HepG2 (cell line): ENCODE measurements around the gene GNG7. TPM values are rescaled to one million over a fixed set of nuclear protein-coding genes. Genes with fewer than 3 reads are reported as not detected.

Experiments
- CAMTA2 ChIP-seq: sonication (generic); formaldehyde crosslinking; IDR thresholded peaks from 2 replicates; pipeline ENCODE4 v1.4.0; 2020; ENCODE audit warnings: mild to moderate bottlenecking, missing genetic modification reagents, borderline replicate concordance
- ERF ChIP-seq: IDR thresholded peaks from 2 replicates; pipeline ENCODE4 v1.6.1; 2018; ENCODE audit warnings: missing biosample characterization, missing genetic modification reagents
- ETV6 ChIP-seq: sonication (generic); formaldehyde crosslinking; conservative IDR thresholded peaks from 2 replicates; pipeline ENCODE4 v1.4.0; 2020; ENCODE audit warnings: missing genetic modification reagents
- GPN1 ChIP-seq: sonication (generic); formaldehyde crosslinking; IDR thresholded peaks from 2 replicates; pipeline ENCODE4 v1.5.1; 2020; ENCODE audit warnings: missing genetic modification reagents, borderline replicate concordance
- IRF2 ChIP-seq: IDR thresholded peaks from 2 replicates; pipeline ENCODE4 v1.6.1; 2018; ENCODE audit warnings: missing genetic modification reagents, missing compliant biosample characterization
- MIXL1 ChIP-seq: IDR thresholded peaks from 2 replicates; pipeline ENCODE4 v1.6.1; 2016
- PAF1 ChIP-seq: IDR thresholded peaks from 2 replicates; pipeline ENCODE4 v1.6.1; 2016; ENCODE audit warnings: missing genetic modification reagents, missing compliant biosample characterization
- PATZ1 ChIP-seq: sonication (generic); formaldehyde crosslinking; IDR thresholded peaks from 2 replicates; pipeline ENCODE4 v1.4.0; 2020; ENCODE audit warnings: missing genetic modification reagents
- SAFB2 ChIP-seq: sonication (generic); formaldehyde crosslinking; IDR thresholded peaks from 2 replicates; pipeline ENCODE4 v1.5.1; 2020; ENCODE audit warnings: missing genetic modification reagents, low read depth, mild to moderate bottlenecking, borderline replicate concordance
- SNAPC5 ChIP-seq: sonication (generic); formaldehyde crosslinking; IDR thresholded peaks from 2 replicates; pipeline ENCODE4 v1.8.1; 2023; ENCODE audit warnings: mild to moderate bottlenecking, missing genetic modification reagents, borderline replicate concordance
- ZBTB4 ChIP-seq: sonication (generic); formaldehyde crosslinking; IDR thresholded peaks from 2 replicates; pipeline ENCODE4 v1.4.0; 2020; ENCODE audit warnings: missing genetic modification reagents, mild to moderate bottlenecking, borderline replicate concordance
- ZBTB7B ChIP-seq: sonication (generic); formaldehyde crosslinking; IDR thresholded peaks from 2 replicates; pipeline ENCODE4 v1.4.0; 2020; ENCODE audit warnings: missing genetic modification reagents
- ZC3H13 ChIP-seq: sonication (generic); formaldehyde crosslinking; IDR thresholded peaks from 2 replicates; pipeline ENCODE4 v1.8.1; 2023; ENCODE audit warnings: mild to moderate bottlenecking, missing genetic modification reagents, moderate library complexity
- ZNF230 ChIP-seq: sonication (generic); formaldehyde crosslinking; IDR thresholded peaks from 2 replicates; pipeline ENCODE4 v1.4.0; 2020; ENCODE audit warnings: mild to moderate bottlenecking, missing genetic modification reagents
- ZNF354B ChIP-seq: sonication (generic); formaldehyde crosslinking; IDR thresholded peaks from 2 replicates; pipeline ENCODE4 v1.8.0; 2022; ENCODE audit warnings: mild to moderate bottlenecking, missing genetic modification reagents
- ZNF580 ChIP-seq: IDR thresholded peaks from 2 replicates; pipeline ENCODE4 v1.6.1; 2016; ENCODE audit warnings: low read depth, borderline replicate concordance
- polyA plus RNA-seq, 8 experiments: library from polyadenylated mRNA; depleted of rRNA in 3 of 8; stranded (reverse) in 7 of 8; unstranded in 1 of 8; fragments of >200 nt; fragmentation: Illumina TruSeq in 4 of 8; extraction: Trizol in 4 of 8; gene quantifications; 2 replicates each; pipeline versions ENCODE4 v1.2.1 to v1.2.3, GENCODE V29; 2011 to 2016; ENCODE audit warnings: low read depth in 4 of 8, missing spikeins in 1 of 8, mixed read lengths in 1 of 8; ENCODE audit not compliant: insufficient read depth in 1 of 8
- total RNA-seq, 5 experiments: library from RNA; depleted of rRNA; stranded (reverse); fragments of >200 nt; fragmentation: Illumina TruSeq; extraction: Trizol; gene quantifications; 2 replicates each; pipeline ENCODE4 v1.2.3, GENCODE V29; 2016; ENCODE audit warnings: low read depth in 1 of 5
- TF ChIP-seq, protein P1 (sequence below): sonication (generic); formaldehyde crosslinking; IDR thresholded peaks from 2 replicates; pipeline ENCODE4 v1.5.0; 2020; ENCODE audit warnings: mild to moderate bottlenecking, missing genetic modification reagents
- TF ChIP-seq, protein P2 (sequence below): sonication (generic); formaldehyde crosslinking; IDR thresholded peaks from 2 replicates; pipeline ENCODE4 v1.5.0; 2020; ENCODE audit warnings: missing genetic modification reagents
- TF ChIP-seq, protein P3 (sequence below): sonication (generic); formaldehyde crosslinking; IDR thresholded peaks from 2 replicates; pipeline ENCODE4 v1.4.0; 2020; ENCODE audit warnings: mild to moderate bottlenecking, missing genetic modification reagents

The GNG7 gene
- total and polyA plus RNA-seq, 2 of the 13 experiments (the other 11 are each of a cell fraction or from before 2014, with no cell fraction given), result 1.4 to 3.3 TPM

DNA sequence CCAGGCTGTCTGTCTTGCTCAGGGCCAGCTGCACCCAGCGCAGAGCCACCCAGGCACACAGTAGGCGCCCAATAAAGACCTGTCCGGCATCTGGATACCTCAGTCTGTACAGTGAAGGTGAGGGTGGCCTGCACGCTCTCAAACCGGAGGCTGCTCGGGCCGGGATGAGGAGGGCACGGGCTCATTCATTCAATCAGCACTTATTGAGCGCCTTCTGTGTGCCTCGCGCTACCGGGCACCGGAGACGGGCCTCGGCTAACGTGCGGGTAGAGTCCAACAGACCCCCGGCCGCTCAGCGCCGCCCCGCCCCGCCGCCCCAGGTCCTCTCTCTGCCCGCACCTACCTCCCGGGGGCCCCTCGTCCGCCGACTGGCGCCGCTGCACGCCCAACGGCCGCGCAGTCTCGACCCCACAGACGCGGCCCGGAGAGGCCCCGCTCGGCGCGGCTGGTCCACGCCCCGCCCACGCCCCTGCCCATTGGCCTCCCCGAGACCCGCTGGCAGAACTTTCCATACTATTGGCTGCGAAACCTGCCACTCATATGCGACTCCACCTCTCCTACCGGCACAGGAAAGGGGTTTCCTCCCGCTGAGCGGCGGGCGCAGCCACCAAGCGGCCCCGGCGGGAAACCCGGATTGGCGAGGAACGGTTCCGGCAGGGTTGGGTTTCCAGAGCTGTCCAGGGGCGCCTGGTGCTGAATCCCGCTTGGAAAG is 37.3 kb upstream of the GNG7 start, which contains the start of gene SLC39A3 (continued):
- TF ChIP-seq PATZ1 (CRISPR knock-in tag), result peak; percentile 83
- TF ChIP-seq, protein P1, sequence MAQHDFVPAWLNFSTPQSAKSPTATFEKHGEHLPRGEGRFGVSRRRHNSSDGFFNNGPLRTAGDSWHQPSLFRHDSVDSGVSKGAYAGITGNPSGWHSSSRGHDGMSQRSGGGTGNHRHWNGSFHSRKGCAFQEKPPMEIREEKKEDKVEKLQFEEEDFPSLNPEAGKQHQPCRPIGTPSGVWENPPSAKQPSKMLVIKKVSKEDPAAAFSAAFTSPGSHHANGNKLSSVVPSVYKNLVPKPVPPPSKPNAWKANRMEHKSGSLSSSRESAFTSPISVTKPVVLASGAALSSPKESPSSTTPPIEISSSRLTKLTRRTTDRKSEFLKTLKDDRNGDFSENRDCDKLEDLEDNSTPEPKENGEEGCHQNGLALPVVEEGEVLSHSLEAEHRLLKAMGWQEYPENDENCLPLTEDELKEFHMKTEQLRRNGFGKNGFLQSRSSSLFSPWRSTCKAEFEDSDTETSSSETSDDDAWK (CRISPR knock-in tag), result no peak
- TF ChIP-seq, protein P2, sequence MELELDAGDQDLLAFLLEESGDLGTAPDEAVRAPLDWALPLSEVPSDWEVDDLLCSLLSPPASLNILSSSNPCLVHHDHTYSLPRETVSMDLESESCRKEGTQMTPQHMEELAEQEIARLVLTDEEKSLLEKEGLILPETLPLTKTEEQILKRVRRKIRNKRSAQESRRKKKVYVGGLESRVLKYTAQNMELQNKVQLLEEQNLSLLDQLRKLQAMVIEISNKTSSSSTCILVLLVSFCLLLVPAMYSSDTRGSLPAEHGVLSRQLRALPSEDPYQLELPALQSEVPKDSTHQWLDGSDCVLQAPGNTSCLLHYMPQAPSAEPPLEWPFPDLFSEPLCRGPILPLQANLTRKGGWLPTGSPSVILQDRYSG, result peak; percentile 93; the same call in 1 of the 2 replicates
- peak; percentile 87 for TF ChIP-seq ZBTB7B (CRISPR knock-in tag)
- peak; percentile 100 for TF ChIP-seq ERF (CRISPR knock-in tag)
- TF ChIP-seq PAF1 (CRISPR knock-in tag), result no peak
- TF ChIP-seq SAFB2 (CRISPR knock-in tag), result no peak
- TF ChIP-seq ZNF354B (CRISPR knock-in tag), result peak; percentile 95; the same call in 1 of the 2 replicates
- TF ChIP-seq IRF2 (CRISPR knock-in tag), result peak; percentile 94
- TF ChIP-seq ZBTB4, result peak; percentile 75; the same call in 1 of the 2 replicates
- 0 out of 2 replicates have a peak, but pooled peaks have one; percentile 74 for TF ChIP-seq GPN1 (CRISPR knock-in tag)
- TF ChIP-seq ZC3H13 (CRISPR knock-in tag), result peak; percentile 91
- TF ChIP-seq, protein P3, sequence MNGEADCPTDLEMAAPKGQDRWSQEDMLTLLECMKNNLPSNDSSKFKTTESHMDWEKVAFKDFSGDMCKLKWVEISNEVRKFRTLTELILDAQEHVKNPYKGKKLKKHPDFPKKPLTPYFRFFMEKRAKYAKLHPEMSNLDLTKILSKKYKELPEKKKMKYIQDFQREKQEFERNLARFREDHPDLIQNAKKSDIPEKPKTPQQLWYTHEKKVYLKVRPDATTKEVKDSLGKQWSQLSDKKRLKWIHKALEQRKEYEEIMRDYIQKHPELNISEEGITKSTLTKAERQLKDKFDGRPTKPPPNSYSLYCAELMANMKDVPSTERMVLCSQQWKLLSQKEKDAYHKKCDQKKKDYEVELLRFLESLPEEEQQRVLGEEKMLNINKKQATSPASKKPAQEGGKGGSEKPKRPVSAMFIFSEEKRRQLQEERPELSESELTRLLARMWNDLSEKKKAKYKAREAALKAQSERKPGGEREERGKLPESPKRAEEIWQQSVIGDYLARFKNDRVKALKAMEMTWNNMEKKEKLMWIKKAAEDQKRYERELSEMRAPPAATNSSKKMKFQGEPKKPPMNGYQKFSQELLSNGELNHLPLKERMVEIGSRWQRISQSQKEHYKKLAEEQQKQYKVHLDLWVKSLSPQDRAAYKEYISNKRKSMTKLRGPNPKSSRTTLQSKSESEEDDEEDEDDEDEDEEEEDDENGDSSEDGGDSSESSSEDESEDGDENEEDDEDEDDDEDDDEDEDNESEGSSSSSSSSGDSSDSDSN (CRISPR knock-in tag), result peak; percentile 61
- TF ChIP-seq CAMTA2 (CRISPR knock-in tag), result peak; percentile 87; the same call in 1 of the 2 replicates
- peak; percentile 100 for TF ChIP-seq ZNF580
- peak; percentile 98 for TF ChIP-seq SNAPC5 (CRISPR knock-in tag)
- peak; percentile 93 for TF ChIP-seq ZNF230 (CRISPR knock-in tag)
- peak; percentile 94 for TF ChIP-seq MIXL1 (CRISPR knock-in tag)
- peak; percentile 99 for TF ChIP-seq ETV6 (CRISPR knock-in tag)
